DOHH2 (cell line): ENCODE data around the gene DDX46.

Experiments used
- H3F3A ChIP-seq: fragments of 200-600 bp; sonication (generic), shearing (Covaris generic); 2 replicates; pipeline ENCODE4 v1.6.0; 2016; ENCODE audit warnings: antibody characterized with exemption, mild to moderate bottlenecking; ENCODE audit not compliant: control insufficient read depth, insufficient read depth
- H3K27ac ChIP-seq: fragments of 200-600 bp; sonication (generic); 2 replicates; pipeline ENCODE4 v1.5.1; 2014; ENCODE audit warnings: low read depth, mild to moderate bottlenecking, low read length, moderate library complexity
- H3K27me3 ChIP-seq: fragments of 200-600 bp; sonication (generic); 2 replicates; pipeline ENCODE4 v1.6.1; 2014; ENCODE audit warnings: mild to moderate bottlenecking, low read length, mixed read lengths; ENCODE audit not compliant: control insufficient read depth
- H3K36me3 ChIP-seq: fragments of 200-600 bp; sonication (generic); 2 replicates; pipeline ENCODE4 v1.6.1; 2014; ENCODE audit warnings: mild to moderate bottlenecking, low read length, moderate library complexity, mixed read lengths; ENCODE audit not compliant: control insufficient read depth
- H3K4me1 ChIP-seq: fragments of 200-600 bp; sonication (generic); 2 replicates; pipeline ENCODE4 v1.6.1; 2014; ENCODE audit warnings: mild to moderate bottlenecking, low read length, mixed read lengths; ENCODE audit not compliant: control insufficient read depth
- H3K4me2 ChIP-seq: fragments of 200-600 bp; sonication (generic); 2 replicates; pipeline ENCODE4 v1.6.0; 2014; ENCODE audit warnings: mild to moderate bottlenecking, low read length, moderate library complexity
- H3K4me3 ChIP-seq: fragments of 200-600 bp; sonication (generic); 2 replicates; pipeline ENCODE4 v1.5.1; 2014; ENCODE audit warnings: mild to moderate bottlenecking, low read length, mixed read lengths
- H3K79me2 ChIP-seq: fragments of 200-600 bp; sonication (generic); 2 replicates; pipeline ENCODE4 v1.6.1; 2014; ENCODE audit warnings: mild to moderate bottlenecking, low read length, mixed read lengths; ENCODE audit not compliant: control insufficient read depth
- H3K9me2 ChIP-seq: fragments of 200-600 bp; sonication (generic); replicated peaks from 2 replicates; pipeline ENCODE4 v1.6.1; 2014; ENCODE audit warnings: mild to moderate bottlenecking, low read length, mixed read lengths; ENCODE audit not compliant: control insufficient read depth
- H3K9me3 ChIP-seq: fragments of 200-600 bp; sonication (generic); 2 replicates; pipeline ENCODE4 v1.6.1; 2014; ENCODE audit warnings: antibody characterized with exemption, low read length, mixed read lengths; ENCODE audit not compliant: control insufficient read depth, insufficient read depth
- H4K20me1 ChIP-seq: fragments of 200-600 bp; sonication (generic); 2 replicates; pipeline ENCODE4 v1.6.0; 2014; ENCODE audit warnings: low read depth, mild to moderate bottlenecking, antibody characterized with exemption, low read length, moderate library complexity; ENCODE audit not compliant: control insufficient read depth, insufficient read depth
- EZH2phosphoT487 ChIP-seq: fragments of 200-600 bp; sonication (generic); IDR thresholded peaks from 2 replicates; pipeline ENCODE4 v1.6.1; 2017; ENCODE audit warnings: borderline replicate concordance, mild to moderate bottlenecking, antibody characterized with exemption, low read length, moderate library complexity, mixed read lengths
- TF ChIP-seq, protein P1 (sequence below): fragments of 200-600 bp; sonication (generic); IDR thresholded peaks from one replicate; pipeline ENCODE4 v1.5.1; 2014; ENCODE audit warnings: antibody characterized with exemption, mild to moderate bottlenecking, low read depth, low read length; ENCODE audit not compliant: poor library complexity, severe bottlenecking

DDX46 gene

GRCh38 chr5:134819407-134819963 is 60.9 kb downstream of the DDX46 start:
- H3K4me1 ChIP-seq: peaks cover 5% of the 10 kb centered on the region
- H3K9me3 ChIP-seq: no peaks in the 10 kb centered on the region
- no peaks in the 10 kb centered on the region for H3K27me3 ChIP-seq
- TF ChIP-seq EZH2phosphoT487: no peak
- TF ChIP-seq, protein P1, sequence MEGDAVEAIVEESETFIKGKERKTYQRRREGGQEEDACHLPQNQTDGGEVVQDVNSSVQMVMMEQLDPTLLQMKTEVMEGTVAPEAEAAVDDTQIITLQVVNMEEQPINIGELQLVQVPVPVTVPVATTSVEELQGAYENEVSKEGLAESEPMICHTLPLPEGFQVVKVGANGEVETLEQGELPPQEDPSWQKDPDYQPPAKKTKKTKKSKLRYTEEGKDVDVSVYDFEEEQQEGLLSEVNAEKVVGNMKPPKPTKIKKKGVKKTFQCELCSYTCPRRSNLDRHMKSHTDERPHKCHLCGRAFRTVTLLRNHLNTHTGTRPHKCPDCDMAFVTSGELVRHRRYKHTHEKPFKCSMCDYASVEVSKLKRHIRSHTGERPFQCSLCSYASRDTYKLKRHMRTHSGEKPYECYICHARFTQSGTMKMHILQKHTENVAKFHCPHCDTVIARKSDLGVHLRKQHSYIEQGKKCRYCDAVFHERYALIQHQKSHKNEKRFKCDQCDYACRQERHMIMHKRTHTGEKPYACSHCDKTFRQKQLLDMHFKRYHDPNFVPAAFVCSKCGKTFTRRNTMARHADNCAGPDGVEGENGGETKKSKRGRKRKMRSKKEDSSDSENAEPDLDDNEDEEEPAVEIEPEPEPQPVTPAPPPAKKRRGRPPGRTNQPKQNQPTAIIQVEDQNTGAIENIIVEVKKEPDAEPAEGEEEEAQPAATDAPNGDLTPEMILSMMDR: no peak
- H3F3A ChIP-seq: peaks cover 2% of the 10 kb centered on the region; the same call in 1 of the 2 replicates
- H4K20me1 ChIP-seq: no peaks in the 10 kb centered on the region; the same call in 1 of the 2 replicates
- H3K36me3 ChIP-seq: peaks cover 77% of the 10 kb centered on the region
- no peak overlapping the region for H3K4me3 ChIP-seq
- no peak overlapping the region for H3K27ac ChIP-seq
- no peak overlapping the region for H3K4me2 ChIP-seq
- no peaks in the 10 kb centered on the region for H3K9me2 ChIP-seq
- no peaks in the 10 kb centered on the region for H3K79me2 ChIP-seq

GRCh38 chr5:134821841-134822240 is 63.3 kb downstream of the DDX46 start:
- no peaks in the 10 kb centered on the region for H3K27me3 ChIP-seq
- no peaks in the 10 kb centered on the region for H3K79me2 ChIP-seq
- no peaks in the 10 kb centered on the region for H3K4me1 ChIP-seq
- no peak overlapping the region for H3K27ac ChIP-seq
- H3F3A ChIP-seq: no peaks in the 10 kb centered on the region; the same call in 1 of the 2 replicates
- H3K9me3 ChIP-seq: no peaks in the 10 kb centered on the region
- no peaks in the 10 kb centered on the region for H3K9me2 ChIP-seq
- no peak overlapping the region for H3K4me3 ChIP-seq
- no peaks in the 10 kb centered on the region for H4K20me1 ChIP-seq
- H3K36me3 ChIP-seq: peaks cover 79% of the 10 kb centered on the region
- no peak overlapping the region for H3K4me2 ChIP-seq
- TF ChIP-seq EZH2phosphoT487: no peak
- TF ChIP-seq, protein P1: no peak

GRCh38 chr5:134824681-134825080 is 66.1 kb downstream of the DDX46 start:
- Histone ChIP-seq H3K27me3 (no peaks in the 10 kb centered on the region), H3K9me3 (no peaks in the 10 kb centered on the region), H3K9me2 (no peaks in the 10 kb centered on the region), H3K4me1 (no peaks in the 10 kb centered on the region), H3K36me3 (peaks cover 86% of the 10 kb centered on the region), H3F3A (no peaks in the 10 kb centered on the region), H3K4me3 (no peak overlapping the region), H4K20me1 (no peaks in the 10 kb centered on the region), H3K27ac (no peak overlapping the region), H3K4me2 (no peak overlapping the region), H3K79me2 (no peaks in the 10 kb centered on the region)
- TF ChIP-seq EZH2phosphoT487: no peak
- TF ChIP-seq, protein P1: no peak
